ENCODE measurements around the gene ERAP2.

GRCh38 chr5:96962540-96962991 is 86.3 kb downstream of the ERAP2 start:
- TF ChIP-seq EZH2phosphoT487 (IDR thresholded peaks at IDR 0.05; ENCODE audit: insufficient read depth, low read depth) (no peak), EZH2 (IDR thresholded peaks at IDR 0.05; ENCODE audit: insufficient read depth, poor library complexity, severe bottlenecking) (no peak)

Data from GM23248 (cell line).